KG1 (cell line): ENCODE measurements around the gene ELMO1.

Source experiments
- DNase-seq: peaks from one replicate; lab custom pipeline; 2025; lab: John Stamatoyannopoulos, UW

ELMO1 gene

DNA sequence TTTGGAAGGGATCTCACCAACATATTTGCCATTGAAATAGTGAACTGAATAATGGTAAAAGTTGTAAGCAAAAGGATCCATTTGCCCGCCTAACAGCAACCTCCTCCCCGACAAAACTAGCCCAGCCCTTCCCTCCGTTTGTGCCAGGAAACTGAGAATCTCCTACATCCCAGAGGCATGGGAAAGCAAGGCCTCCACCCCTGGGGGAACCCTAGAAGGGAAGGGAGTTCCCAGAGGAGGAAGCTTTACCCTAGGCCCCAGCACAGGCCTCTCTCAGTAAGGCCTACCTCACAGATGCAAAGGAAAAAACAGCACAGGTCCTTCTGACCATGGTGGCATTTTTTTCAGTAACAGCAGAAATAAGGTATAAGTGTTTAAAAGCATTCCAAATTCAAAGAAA is 229.7 kb downstream of the ELMO1 start:
- DNase-seq: no peak

DNA sequence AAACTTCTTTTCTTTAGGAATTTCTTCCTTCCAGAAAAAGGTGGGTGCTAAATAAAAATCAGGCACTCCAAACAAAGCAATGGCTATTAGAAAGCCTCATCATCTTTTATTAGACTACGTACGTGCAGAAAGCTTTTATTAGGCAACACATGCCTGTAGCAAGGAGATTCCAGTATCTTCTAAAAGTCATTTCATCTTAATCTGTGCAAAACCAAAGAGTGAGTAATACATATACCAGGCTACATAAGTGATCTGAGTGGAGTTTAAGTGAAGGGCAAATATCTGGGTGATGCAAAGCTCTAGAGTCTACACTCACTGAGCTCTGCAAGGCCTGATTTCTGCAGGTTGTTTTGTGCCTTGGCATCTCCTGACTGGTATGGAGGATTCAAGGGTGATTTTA is 231.7 kb downstream of the ELMO1 start:
- no peak for DNase-seq

DNA sequence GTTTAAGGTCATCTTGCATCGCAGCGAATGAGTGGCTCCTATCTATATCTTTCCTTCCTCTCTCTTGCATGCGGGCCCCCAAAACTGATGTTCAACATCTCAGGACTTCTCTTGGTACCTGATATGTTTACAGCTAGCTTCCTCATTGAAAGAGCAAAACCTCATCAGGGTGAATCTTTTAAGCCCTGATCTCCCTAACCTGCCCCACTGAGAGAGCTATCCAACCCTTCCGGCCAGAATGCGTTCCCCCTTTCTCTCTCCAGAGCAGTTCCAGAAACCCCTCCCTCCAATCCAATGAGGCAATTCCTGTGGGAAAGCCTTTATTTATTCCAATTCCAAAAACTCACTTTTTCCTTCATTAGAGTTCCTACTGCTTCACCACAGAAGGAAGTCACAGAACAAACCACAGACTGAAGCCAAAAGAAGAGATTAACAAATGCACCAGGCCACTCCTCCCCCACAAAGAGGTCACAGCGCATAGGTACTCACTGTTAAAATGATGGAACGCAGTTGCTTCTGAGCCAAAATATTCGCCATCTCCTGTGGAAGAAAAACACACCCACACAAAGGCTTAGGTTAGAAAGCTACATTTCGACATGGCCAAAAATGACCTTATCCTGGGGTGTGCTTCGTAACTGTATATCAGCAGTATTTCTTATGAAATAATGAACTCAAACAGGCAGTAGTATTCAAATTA is 232.4 kb downstream of the ELMO1 start:
- DNase-seq: no peak

DNA sequence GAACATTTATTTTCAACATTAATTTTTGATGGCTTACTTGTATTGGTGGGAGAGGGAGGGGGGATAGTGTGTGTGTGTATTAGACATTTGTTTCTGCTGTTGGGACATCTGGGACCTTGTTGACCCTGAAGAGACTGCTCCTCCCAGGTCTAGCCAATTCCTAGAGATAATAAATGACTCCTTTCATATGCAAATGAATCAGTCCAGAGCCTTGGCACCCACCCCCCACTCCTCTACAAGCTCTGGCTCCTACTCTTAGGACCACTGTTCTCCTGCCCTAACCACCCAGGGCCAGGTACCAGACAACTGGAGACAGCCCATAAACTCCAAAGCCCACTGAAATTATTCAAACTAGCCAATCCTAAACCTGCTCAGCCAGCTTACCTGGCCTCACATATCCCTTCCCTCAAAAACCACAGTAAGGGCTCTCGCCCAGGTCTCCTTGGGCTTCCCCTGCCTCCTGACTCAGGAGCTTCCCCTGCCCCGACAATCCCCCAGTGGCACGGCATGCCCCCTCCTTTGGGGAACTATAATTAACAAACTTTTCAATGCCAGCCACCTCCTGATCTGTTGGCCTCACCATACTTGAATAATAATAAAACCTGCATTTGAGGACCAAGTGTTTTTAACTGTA is 233.3 kb downstream of the ELMO1 start:
- no peak for DNase-seq

DNA sequence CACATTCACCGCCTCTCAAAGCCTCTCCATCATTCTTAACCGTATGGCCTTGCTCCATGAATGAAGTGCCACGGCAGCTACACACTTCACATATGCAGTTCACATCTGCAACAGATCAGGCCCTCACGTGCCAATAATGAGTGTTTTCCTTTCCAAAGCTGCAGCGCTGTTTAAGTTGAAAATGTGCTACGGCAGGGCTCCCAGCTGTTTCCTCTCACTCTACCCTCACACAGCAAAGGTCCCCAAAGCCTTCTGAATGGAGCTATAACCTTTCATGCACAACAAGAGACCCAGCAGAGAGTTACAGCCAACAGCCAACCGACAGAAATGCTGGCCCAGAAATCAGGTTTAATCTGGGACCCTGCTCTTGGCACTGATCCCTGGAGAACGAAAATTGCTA is 236.1 kb downstream of the ELMO1 start:
- DNase-seq: no peak

DNA sequence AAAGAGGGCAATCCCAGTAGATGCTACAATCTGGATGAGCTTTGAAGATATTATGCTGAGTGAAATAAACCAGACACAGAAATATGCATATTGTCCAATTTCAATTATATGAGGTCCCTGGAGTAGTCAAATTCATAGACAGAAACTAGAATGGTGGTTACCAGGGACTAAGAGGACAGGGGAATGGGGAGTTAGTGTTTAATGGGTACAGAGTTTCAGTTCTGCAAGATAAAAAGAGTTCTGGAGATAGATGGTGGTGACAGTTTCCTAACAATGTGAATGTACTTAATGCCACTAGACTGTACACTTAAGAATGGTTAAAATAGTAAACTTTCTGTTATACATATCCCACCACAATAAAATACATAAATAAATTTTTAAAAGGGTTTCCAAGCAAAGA is 236.6 kb downstream of the ELMO1 start:
- DNase-seq: no peak

DNA sequence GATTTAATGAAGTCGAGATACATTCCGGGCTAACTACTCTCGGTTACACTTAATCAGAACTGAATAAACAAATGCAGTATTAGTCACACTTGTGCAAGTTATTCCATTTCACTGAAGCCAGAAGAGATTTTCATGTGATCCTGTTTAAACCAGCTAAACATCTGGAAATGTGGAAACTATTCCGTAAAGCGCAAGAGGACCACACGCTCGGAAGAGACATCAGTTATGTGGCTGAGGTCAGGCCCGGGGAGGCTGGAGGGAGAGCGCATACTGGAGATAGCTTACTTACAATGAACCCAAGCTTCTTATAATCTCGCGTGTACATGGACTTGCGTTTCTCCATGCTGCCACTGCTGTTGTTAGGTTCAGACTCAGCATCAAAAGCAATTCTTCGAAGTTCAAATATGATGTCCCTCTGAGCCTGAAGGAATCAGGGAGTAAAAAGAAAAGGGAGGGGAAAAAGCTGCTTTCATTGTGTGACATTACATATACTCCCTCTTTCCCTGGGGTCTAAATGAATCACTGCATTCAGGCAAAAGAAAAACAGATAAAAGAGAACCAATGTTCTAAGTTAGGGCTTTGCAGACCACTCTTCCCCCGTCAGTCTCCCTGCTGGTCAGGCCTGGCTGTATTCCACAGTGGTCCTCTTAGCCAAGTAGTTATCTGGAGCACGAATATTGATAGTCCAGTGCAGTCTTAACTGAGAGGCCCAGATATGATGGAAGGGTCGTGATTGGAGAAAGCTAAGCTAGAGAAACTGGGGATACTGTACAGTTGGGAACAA is 237.4 kb downstream of the ELMO1 start:
- DNase-seq: no peak

DNA sequence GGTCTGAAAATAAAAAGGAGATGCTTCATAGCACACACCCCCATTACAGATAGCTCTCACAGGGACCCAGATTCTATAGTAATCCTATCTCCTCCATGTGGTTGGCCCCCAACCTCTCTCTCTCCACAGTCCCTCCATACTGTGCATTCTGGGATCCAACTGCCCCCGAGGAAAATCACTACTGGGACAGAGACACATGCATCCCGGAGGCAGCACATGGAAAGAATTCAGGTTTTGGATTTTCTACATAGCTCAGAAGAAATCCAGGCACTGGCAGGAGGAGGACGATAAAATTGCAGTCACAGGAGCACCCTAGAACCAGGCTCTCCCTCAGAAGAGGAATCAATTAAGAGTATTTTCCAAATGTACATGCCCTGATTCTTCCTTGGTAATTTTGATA is 239.5 kb downstream of the ELMO1 start:
- DNase-seq: no peak

DNA sequence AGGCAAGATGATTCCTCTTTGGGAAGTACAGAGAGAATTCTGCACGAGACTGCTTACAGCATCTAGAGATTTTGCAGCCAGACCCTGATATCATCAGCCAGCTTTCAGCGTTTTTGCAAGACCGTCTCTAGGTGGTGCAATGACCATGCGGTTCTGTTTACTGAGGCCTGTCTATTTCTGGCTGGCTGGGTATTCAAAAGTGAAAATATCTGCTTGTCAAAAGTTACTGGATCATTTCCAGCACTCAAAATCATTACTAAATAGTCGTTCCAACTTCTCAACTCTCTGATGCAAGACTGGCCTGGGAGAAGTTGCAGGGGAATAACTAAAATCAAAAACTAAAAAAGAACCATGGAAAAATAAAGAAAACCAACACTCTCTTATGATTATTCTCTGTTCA is 240.1 kb downstream of the ELMO1 start:
- no peak for DNase-seq

DNA sequence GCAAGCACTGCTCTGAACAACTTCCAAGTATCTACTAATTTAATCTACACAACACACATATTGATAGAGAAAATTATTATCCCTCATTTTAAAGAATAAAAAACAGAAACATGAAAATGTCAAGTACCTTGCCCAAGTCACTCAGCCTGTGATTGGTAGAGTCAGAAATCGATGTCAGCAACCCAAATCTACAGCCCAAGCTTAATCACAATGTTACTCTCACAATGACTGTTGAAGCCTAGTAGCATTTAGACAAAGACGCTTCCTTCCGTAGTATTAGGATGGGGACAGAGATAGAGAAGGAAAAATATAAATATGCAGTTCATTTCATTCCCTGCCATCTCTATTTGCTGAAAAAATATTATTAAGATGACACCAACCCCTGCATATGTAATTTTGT is 242.5 kb downstream of the ELMO1 start:
- no peak for DNase-seq

DNA sequence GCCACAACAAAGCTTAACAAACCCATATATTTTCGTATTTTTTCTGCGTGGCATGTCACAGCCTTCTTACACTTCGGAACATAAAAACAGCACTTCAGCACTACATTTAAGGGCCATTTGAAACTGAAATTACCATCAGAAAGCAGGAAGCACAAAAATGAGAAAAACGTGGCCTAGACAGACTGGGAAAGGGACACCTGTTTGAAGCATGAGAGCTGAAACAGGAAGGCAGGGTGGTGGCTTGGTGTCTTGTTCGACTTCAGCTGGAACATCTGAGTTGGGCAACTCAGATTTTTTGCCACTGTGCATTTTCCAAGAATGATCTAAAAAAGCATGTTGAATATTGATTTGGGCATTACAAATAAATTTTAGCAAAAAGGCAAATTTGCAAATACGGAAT is 243.2 kb downstream of the ELMO1 start:
- no peak for DNase-seq

DNA sequence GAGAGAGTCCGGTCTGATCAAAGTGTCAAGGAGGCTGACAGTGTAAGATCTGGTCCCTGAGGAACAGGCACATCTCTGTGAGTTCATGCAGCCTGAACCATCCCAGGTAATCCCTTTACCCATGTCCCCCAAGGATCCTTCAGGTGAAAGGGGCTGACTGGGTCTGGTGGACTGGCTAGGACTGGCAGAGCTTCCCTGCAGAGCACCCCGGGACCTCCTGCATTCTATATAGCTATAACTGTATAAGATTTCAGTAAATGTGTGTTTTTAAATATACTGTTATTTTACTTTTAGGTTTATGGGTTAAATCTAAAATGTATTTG is 246.8 kb downstream of the ELMO1 start:
- no peak for DNase-seq

DNA sequence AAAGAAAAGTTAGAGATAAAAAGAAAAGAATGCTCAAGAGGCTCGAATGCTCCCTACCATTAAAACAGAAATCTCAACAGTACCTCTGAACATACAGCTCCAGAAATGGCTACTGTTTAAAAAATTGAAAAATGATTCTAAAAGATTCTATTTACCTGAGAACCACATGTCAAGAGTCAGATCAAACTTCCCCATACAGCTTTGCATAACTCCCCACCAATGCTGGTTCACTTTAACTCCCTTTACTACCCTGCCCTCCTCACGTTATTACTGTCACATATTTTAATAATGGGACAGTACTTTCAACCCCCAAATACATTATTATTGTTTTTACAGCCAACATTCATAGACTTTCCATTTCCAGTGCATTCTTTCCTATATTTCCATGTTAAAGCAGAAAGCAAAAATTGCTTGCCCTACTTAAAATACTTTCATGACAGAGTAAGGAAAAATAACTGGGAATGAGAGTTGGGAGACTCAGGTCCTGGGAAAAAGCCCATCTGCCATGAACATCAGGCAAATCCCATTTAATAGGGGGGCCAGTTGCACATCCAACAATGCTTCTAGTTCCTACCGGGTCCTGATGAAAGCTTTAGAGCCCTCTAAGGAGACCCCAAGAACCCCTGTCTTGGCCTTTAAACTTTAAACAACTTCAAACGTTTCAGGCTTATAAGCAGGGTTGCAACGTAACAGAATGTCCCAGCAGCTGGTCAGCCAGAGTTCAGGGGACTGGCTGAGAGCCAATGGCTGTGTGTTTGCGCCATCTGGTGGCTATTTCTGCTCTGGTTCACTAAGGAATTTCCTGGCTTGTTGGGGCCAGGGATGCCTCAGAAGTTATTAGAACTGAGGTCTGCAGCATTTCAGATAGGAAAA is 247.4 kb downstream of the ELMO1 start:
- DNase-seq: peak; percentile 44

DNA sequence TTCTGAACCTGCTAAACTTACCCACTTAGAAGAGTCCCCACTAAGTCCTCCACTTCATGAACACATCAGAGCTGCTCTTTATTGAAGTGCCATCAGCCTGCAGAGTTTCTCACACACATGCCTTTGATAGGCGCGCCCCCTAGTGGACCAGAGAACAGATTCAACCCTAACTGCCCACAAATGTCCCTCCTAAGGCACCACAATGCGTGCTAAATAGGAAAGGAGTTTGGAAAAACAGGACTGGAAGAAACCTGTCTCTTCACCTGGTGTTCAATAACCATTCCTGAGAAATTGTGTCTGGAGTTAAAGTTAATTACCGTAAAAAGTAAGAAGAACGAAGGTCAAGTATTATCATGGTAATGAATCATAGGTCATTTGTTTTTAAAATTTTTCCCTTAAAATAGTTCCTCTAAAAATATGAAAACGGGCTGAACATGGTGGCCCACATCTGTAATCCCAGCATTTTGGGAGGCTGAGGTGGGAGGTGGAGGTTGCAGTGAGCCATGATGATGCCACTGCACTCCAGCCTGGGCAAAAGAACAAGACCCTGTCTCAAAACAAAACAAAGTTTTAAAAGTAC is 249.7 kb downstream of the ELMO1 start:
- DNase-seq: peak; percentile 46

DNA sequence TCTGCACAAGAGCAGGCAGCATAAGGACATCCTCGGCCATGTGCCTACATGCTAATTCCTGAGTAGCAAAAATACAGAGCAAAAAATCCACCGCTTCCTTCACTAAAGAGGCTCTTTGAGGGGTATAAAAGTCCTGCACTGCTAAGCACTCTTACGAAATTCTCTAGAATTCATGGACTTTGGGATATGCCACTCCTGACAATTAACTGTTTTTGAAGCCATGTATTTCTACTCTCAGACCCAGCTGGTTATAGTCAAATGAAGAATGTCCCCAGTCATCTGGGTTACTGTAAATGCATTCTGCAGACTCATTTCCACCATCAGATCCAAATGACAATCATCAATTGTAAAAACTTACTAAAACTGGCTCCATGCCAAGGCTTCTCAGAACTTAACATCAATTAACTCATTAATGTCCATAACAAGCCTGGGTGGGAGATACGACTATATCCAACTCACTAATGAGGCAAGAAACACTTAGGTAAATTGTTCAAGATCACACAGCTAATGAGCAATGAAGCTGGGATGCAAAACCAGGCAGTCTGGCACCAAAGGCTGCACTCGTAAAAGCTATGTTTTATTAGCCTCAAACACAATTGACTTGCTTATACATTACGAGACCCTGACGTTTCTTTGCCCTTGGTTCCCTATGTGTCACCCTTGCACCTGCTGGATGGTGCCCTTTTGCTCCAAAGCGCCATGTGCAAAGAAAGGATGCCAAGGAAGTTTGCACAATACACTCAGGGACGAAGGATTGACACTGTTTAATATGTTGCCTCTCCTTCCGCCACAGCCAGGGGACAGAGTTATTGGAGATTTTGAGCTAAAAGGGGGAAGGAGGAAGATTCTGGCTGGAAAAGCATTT is 250.4 kb downstream of the ELMO1 start:
- no peak for DNase-seq

DNA sequence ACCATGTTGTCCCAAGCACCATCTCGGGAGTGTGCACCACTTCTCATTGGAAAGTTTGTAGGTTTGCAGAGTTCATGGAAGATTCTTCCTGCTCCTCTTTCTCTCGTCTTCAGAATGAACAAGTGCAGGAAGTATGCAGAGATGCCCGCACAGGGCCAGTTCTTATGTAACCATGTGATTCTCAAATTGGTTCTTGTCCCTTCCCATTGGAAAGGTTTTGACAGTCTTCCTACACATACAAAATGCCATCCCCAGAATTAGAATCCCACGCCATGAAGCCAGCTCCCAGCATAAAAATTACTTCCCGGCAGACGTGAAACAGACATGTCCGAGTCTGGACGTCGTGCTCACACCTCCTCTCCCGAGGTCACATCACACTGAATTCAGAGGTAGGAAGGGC is 251.6 kb downstream of the ELMO1 start:
- DNase-seq: no peak

DNA sequence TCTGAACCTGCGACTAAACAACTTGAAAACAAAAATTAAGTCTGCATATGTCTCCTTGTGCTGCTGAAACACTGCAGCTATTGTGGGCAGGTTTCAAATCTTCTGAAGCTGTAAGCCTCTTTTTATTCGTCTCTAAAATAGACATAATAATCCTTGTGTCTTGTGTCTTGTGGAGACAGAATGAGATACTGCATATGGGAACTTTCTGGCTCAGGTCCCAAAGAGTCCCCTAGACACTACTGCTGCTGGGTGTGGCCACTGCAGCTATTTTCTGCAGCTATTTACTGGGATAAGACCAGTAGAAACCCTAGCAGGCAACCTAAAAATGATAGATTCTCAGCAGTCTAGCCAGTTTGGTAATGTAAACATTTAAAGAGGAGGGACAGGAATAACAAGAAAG is 252.0 kb downstream of the ELMO1 start:
- no peak for DNase-seq

DNA sequence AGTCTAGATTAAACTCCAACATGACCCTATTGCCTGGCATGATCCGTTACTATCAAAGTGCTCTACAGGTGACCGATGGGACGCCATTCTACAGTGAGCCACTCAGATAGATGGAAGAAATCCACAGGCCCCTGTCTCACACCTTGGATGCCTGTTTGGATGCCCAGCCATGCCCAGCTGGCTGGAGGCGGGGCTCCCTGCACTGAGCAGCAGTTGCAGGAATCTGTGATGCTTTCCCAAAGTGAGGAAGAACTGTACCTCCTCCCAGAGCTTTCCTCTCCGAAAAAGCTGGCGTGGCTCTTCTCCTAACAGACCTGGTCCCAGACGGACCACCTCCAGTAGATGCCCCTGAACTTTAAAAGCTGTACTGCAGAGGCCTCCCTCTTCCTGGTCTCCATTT is 253.3 kb downstream of the ELMO1 start:
- DNase-seq: no peak

DNA sequence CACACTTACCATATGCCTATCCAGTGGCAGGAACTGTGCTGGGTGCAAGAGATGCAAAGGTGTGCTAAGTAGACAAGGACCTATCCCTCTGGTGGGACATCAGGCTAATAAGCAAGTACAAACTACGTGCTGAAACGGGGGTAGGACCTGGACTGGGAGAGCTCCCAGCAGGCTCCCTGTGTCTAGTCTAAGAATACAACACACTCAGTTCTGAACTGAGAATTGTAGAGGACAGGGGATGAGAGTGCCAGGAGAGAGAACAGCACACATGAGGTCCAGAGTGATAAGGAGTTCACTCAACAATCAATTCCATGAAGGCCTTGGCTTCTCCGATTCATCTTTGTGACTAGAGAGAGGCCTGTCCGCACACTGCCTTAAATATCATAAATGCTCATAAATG is 253.7 kb downstream of the ELMO1 start:
- DNase-seq: no peak

DNA sequence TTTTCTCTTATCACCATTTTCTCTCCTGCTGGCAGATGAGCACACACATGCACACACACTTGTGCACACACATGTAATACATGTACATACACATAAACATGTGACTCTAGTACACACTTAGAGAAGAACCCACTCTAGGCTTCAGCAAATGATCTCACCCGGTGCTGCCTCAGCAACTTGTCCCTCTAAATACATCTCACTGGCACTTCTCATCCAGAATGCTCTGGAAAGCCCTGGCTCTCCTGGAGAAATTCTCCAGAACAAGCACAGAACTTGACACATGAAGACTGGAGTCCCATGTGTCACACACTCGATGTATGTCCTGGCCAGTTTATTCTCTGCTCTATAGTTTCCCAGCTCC is 254.9 kb downstream of the ELMO1 start:
- DNase-seq: no peak

DNA sequence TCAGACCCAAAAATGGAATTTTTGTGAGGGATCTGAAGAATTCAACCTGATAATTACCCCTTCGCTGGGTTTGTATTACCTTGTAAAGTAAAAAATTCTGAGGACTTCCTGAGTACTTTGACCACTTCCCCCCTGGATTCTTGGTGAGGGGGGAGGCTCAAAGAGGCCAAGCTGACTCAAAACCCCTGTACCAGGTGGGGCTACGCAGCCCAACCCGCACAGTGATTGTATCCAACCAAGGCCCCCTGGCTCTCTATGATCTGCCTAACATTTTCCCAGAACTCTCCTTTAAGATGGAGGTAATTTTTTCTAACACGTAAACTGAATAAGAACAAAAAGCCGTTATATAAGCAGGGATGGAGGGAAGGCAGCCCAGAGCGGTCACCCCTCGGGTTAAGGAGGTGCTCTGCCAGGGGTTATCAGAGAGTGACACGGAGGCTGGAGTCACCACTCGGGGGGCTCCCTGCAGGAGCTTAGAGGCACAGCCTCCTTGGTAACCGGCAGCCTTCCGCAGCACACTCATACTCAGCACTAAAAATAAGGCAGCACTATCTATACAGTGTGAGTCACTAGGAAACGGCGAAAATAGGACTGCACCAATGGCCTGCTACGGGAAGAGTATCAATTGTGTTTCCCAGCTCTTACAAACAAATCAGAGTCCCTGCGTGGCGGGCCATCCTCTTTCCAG is 255.4 kb downstream of the ELMO1 start:
- no peak for DNase-seq
